ENCODE measurements around the gene TMEM184B.

DNA sequence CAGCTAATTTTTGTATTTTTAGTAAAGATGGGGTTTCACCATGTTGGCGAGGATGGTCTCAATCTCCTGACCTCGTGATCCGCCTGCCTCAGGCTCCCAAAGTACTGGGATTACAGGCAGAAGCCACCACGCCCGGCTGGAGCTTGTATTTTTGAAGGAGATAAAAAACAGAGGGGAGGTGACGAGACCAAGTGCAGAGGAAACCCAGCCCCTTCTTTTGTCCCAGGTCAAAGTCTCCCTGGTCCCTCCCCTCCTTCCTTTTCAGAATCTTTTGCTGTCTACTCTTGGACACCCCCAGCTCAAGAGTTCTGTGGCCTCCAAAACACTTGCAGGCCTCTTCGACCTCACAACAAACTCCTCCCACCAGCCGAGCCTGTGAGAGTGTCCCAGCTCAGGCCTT, 12.2 kb upstream of the TMEM184B start:
- TF ChIP-seq, protein P1, sequence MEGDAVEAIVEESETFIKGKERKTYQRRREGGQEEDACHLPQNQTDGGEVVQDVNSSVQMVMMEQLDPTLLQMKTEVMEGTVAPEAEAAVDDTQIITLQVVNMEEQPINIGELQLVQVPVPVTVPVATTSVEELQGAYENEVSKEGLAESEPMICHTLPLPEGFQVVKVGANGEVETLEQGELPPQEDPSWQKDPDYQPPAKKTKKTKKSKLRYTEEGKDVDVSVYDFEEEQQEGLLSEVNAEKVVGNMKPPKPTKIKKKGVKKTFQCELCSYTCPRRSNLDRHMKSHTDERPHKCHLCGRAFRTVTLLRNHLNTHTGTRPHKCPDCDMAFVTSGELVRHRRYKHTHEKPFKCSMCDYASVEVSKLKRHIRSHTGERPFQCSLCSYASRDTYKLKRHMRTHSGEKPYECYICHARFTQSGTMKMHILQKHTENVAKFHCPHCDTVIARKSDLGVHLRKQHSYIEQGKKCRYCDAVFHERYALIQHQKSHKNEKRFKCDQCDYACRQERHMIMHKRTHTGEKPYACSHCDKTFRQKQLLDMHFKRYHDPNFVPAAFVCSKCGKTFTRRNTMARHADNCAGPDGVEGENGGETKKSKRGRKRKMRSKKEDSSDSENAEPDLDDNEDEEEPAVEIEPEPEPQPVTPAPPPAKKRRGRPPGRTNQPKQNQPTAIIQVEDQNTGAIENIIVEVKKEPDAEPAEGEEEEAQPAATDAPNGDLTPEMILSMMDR (IDR thresholded peaks at IDR 0.05; ENCODE audit: low read depth, low read length, poor library complexity, severe bottlenecking): no peak
- TF ChIP-seq EZH2phosphoT487 (IDR thresholded peaks at IDR 0.05; ENCODE audit: borderline replicate concordance, low read length): no peak
